ENCODE data around the gene SCGB3A2.

SCGB3A2 gene

GRCh38 chr5:147876141-147876540 lies 2.4 kb upstream of the SCGB3A2 start:
- H3K4me3 ChIP-seq (replicated peaks; ENCODE audit: low read depth, low read length), result no peak overlapping the region

GRCh38 chr5:147876626-147877025 lies 1.9 kb upstream of the SCGB3A2 start:
- no peak for TF ChIP-seq CTCF (IDR thresholded peaks at IDR 0.05; ENCODE audit: low read length, missing control alignments)
- DNase-seq (ENCODE audit: low read depth), result no peak
- H3K4me3 ChIP-seq (replicated peaks; ENCODE audit: low read depth, low read length), result no peak overlapping the region

More at GRCh38 chr5:147876141-147876540, 2.4 kb upstream of the SCGB3A2 start:
- no peak for TF ChIP-seq CTCF (IDR thresholded peaks at IDR 0.05; ENCODE audit: low read length, missing control alignments)
- DNase-seq (ENCODE audit: low read depth), result no peak

GRCh38 chr5:147879784-147880183 lies 1.3 kb downstream of the SCGB3A2 start:
- DNase-seq (ENCODE audit: low read depth), result no peak
- TF ChIP-seq CTCF (IDR thresholded peaks at IDR 0.05; ENCODE audit: low read length, missing control alignments), result no peak
- H3K4me3 ChIP-seq (replicated peaks; ENCODE audit: low read depth, low read length), result no peak overlapping the region

GRCh38 chr5:147880487-147880886 lies 2.0 kb downstream of the SCGB3A2 start:
- TF ChIP-seq CTCF (IDR thresholded peaks at IDR 0.05; ENCODE audit: low read length, missing control alignments), result no peak
- no peak for DNase-seq (ENCODE audit: low read depth)
- no peak overlapping the region for H3K4me3 ChIP-seq (replicated peaks; ENCODE audit: low read depth, low read length)

- DNase-seq (ENCODE audit: low read depth), result peak; percentile 12
- no peak for TF ChIP-seq CTCF (IDR thresholded peaks at IDR 0.05; ENCODE audit: low read length, missing control alignments)
- no peak overlapping the region for H3K4me3 ChIP-seq (replicated peaks; ENCODE audit: low read depth, low read length)
These were observed 4.2 kb downstream of the SCGB3A2 start for GRCh38 chr5:147882586-147883313.

- peak; percentile 63 for DNase-seq (ENCODE audit: low read depth)
- peak; percentile 65 for TF ChIP-seq CTCF (IDR thresholded peaks at IDR 0.05; ENCODE audit: low read length, missing control alignments)
- H3K4me3 ChIP-seq (replicated peaks; ENCODE audit: low read depth, low read length), result no peak overlapping the region
These were observed 8.6 kb downstream of the SCGB3A2 start for GRCh38 chr5:147887026-147887627.

Measured in fibroblast of pulmonary artery (primary cell).